CD4-positive, alpha-beta T cell treated with Interleukin-17A for 1 hour (primary cell): ENCODE data around the gene CNRIP1.
"Not testable (repeated sequence)": the region's sequence is repeated elsewhere in the genome, so short reads cannot be mapped to it uniquely, and the experiment has no call there.

ENCODE experiments used
- DNase-seq: peaks from one replicate; pipeline ENCODE4 v3.0.0-alpha.2; 2020

CNRIP1 gene

DNA sequence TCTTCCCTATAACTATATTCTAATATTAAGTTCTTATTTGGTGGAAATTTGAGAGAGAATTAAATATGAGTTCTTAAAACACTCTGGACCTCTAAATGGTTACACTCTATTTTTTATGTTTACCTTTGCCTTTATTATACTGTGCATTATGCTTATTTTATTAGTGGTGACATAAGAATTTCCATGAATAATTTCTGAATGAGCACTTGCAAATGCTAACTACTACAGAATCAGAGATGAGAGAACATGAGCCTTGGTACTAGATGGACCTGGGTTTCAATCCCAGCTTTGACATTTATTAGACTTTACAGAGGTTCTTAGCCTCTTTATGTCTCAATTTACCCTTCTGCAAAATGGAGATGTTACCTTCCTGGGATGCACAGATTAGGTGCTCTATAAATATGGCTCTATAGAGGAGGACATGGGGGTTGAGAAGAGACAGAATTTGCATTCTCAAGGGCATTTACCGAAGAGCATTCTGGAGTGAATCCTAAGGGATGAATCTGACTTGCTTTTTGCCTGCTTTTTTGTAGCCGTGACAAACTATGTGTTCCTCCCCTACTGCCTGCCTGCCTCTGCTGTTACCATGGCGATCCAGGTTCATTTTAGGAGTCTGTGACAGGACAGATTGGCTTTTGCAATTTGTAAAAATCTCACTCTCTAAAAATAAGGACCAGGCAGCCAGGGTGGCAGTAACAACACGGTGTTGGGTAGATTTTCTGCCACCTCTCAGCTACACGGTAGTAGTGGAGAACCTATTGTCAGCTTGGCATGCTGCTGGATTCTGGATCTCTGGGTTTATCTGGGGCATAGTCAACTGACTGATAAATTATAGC lies 20.7 kb upstream of the CNRIP1 start:
- no peak for DNase-seq

DNA sequence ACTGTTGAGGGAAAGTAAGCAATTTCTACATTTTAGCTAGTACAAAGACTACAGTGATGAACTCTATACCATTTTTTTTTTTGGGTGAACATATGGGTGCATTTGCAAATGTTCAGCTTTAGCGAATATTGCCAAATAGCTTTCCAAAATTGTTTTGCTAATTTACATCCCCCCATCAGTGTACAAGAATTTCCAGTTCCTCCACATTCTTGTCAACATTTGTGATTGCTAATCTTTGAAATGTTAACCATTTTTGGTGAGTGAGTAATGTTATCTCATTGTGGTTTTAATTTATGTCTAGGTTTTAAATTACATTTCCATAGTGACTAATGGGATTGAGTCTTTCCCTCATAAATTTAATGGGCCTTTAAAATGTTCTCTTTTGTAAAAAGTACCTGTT lies 16.4 kb upstream of the CNRIP1 start:
- no peak for DNase-seq

DNA sequence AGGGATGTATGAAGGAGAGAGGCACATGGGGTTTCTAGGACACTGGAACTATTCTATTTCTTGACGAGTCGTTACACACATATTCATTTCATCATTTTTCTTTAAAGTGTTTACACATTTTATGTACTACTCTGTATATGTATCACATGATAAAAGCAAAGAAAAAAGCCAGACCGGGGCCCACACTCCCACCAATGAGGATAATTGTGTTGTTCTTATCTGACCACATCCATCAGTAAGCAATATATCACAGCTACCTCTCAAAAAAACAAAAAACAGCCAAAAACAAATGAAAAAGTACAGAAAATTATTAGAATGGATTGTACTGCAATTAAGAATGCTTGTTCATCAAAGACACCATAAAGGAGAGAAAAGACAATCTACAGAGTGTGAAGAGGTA lies 14.2 kb upstream of the CNRIP1 start:
- DNase-seq: no peak

DNA sequence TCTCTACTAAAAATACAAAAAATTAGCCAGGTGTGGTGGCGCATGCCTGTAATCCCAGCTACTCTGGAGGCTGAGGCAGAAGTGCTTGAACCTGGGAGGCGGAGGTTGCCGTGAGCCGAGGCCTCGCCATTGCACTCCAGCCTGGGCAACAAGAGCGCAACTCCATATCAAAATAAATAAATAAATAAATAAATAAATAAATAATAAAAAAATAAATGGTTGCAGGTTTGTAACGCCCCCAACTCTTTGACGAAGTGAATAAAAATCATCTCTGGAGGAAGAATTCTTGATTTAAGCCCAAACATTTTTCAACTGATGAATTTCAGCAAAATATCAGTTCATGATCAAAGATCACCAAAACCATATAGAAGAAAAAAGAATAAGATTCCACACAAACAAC lies 13.3 kb upstream of the CNRIP1 start:
- DNase-seq: no peak

DNA sequence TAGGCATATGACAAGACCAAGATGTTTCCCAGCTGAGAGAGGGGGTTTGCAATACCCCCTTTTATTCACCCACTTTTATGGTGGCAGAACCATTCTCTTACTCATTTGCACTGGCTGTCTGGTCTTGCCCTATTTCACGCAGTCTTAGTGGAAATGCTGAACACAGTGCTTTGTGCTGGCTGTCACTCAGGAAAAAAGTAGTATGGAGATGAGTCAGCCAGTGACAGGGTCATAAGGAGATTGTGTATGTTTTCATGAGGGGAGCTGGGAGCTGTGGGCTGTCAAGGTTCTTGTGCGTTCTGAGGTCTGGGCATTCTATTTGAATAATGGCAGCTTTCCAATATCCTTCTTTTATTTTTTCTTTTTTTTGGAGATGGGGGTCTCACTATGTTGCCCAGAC lies 10.9 kb upstream of the CNRIP1 start:
- DNase-seq: no peak

DNA sequence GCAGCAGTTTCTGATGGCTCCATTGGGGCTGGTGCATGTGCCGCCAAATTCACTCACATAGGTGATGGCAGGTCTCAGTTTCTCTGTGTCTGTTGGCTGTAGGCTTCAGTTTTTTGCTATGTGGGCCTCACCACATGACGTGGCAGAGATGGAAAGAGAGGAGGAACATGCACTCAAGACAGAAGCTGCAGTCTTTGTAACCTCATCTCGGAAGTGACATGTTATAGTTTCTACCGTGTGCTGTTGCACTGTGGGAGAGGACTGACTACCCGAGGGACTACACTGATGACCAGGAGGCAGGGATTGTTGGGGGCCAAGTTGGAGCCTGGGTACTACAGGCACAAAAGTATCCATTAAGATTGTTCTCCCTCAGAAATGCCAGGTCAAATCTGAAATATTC lies 9.2 kb upstream of the CNRIP1 start:
- no peak for DNase-seq

DNA sequence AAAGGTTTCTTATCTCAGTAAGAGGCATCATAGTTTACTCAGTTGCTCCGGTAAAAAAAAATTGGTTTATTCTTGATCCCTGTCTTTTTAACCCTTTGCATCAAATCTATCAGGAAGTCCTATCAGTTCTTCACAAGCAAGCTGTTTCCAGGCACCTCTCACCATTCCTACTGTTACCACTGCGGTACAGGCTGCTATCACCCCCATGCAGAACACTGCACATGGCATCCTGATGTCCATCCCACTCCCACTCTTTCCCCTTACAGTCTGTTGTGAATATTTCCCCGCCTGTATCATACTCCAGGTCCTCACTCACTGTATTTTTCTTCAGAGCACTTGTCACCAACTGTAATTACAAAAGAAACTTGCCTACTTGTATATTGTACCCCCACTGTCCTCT lies 5.3 kb upstream of the CNRIP1 start:
- no peak for DNase-seq

DNA sequence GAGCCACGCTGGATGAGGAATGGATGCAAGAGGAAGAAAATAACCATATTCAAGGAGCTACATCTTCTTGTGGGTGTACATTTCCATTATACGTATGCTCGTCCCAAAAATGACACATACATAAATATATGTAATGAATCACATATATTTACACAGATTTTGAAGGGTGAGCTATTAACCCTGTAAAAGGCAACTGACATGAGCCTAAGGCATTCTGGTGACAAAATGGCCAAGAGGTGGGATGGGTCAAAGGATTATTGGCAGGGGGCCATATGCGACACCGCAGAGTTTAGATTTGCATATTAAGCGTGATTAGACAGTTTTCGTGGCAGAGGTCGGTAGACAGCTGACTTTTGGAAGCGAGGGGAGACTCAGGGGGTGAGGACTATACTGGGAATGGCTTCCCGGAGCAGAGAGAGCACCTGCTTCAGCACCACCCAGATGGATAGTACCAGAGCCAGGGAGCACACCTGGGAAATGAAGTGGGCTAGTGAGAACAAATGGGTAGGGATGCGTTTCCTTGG lies 431 bp upstream of the CNRIP1 start:
- no peak for DNase-seq

DNA sequence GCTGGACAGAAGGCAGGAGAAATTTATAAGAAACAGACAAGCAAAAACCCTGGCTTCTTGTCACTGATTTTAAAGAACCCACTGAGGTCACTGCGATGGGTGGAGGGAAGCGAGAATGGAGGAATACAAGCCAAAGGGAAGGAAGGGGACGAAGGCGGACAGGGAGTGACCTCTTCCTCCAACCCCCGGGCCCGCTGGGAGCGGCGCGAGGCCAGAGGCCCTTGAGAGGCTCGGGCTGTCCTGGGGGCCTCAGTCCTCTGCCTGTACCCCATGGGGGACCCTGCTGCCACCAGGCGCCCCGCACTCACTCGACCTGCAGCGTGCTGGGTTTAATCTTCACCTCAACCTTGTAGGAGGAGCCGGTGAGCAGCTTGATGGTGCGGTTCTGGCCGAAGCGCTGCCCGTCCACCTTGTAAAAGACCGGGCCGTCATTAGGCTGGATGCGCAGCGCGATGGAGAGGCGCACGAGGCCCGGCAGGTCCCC lies 793 bp downstream of the CNRIP1 start:
- no peak for DNase-seq

DNA sequence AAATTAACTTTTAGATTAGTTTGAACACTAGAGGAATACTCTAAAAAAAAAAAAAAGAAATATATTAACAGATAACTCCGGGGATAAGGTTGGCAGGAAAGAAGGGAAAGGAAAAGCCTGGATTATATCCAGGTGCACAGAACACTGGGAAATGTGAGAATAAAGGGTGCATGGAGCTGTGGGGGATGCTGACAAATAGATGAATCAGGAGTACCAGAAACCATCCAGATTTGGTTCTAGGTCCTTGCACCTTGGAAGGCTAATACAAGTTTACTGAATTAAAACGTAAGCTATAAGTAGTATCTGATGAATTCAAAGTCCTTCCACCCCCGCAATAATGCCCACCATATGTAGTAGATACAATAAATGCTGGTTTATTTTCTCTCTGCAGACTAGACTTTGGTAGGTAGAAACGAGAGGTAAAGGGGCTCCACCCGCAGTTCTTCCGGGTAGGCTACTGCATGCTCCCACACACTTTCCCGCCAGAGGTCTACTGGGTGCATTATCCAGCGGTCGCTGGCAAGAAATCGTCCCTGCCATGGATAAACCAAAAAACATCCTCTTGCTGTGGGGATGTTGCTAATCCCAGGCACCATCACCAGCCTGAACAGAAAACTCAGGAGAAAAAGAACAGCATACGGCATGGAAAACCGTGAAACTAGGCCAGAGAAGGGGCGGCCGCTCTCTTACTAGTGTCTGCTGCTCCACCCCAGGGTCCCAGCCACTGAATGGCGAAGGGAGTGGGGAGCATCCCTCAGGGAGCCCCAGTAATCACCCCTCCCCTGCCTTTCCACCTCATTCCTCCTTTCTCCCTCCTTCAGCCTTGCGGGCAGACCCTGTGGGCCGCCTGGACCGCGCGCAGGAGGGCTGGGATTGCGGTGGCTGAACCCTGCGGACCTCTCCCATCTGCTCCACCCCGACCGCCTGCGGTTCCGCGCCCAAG lies 1.5 kb downstream of the CNRIP1 start:
- DNase-seq: no peak

DNA sequence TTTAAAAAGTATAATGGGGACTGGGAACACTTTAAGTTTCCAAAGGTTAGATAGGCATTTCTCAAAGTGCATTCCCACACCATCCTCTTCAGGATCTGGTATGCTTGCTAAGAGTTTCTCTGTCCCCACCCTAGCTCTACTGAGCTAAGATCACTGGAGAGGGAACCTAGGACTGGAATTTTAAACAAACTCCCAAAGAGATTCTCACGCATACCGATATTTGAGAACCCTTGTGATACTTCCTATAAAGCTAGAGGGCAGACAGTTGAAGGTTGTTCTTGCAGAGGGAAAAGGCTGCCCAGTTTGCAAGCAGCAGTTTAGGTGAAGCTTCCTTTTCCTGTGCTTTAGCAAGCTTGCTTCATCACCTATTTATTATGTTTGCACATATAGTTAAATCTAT lies 3.6 kb downstream of the CNRIP1 start:
- no peak for DNase-seq

DNA sequence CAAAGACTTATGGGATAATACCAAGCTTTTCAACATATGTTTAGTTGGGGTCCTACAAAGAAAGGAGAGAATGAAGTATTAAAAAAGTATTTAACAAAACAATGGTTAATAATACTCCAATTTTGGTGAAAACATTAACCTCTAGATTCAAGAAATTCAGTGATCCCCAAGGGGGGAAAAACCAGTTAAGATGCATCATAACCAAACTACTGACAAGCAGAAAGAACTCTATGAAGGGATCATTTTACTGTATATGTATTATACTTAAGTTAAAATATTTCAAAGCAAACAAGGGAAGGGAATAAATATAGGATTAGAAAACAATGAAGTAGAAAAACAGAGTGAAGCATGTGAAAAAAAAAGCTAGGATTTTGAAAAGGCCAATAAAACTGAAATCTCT lies 8.7 kb downstream of the CNRIP1 start:
- DNase-seq: no peak

DNA sequence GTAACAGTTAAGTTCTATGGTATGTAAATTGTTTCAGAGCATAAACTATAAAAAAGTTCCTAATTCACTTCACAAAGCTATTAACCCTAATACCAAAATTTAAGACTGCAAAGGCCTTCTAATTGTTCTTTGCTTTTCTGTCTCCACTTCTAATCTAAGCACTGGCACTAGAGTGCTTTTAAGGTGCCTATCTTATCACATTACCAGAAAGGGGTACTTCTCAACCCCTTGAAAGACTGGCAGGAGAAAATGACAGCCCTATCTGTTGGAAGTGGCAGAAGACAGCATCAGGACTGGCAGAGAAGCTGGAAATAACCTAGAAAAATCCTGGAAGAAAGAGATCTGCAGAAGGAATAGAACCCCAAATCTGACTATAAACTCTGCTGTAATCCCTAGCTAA lies 10.3 kb downstream of the CNRIP1 start:
- no peak for DNase-seq

DNA sequence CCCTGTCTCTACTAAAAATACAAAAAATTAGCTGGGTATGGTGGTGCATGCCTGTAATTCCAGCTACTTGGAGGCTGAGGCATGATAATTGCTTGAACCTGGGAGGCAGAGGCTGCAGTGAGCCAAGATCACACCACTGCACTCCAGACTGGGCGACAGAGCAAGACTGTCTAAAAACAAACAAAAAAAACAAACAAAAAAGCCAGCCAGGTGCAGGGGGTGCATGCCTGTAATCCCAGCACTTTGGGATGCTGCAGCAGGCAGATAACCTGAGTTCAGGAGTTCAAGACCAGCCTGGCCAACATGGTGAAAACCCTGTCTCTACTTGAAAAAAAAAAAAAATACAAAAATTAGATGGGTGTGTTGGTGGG lies 15.9 kb downstream of the CNRIP1 start:
- DNase-seq: not testable (repeated sequence)

DNA sequence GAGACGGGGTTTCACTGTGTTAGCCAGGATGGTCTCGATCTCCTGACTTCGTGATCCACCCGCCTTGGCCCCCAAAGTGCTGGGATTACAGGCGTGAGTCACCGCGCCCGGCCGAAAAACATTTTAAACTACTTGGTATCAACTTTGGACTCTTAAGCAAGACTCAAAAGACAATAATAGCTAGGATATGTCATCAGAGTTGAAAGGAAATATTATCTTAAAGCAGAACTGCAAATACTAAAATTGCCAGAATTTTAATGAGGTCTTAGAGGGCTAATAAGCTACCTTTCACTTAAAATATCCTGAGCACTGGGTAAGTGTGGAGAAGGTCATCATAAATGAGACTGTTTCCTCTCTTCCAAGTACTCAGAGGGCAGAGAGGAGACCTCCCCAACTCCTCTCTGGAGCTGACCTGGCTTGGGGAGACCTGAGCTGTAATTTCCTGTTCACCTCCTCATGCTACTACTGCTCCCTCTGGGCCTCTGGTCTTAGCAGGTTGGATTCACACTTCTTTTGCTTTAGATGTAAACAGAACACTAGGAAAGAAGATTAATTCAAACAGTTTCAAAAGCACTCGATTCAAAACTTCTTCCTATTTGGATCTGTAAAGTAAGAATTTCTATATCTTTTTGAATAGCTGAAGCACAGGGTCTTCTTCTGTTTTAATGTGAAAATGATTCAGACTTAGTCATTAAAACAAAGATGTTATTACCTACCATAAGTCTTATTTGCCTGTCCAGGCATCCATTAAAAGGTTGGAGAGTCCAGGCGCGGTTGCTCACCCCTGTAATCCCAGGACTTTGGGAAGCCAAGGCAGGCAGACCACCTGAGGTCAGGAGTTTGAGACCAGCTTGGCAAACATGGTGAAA lies 16.5 kb downstream of the CNRIP1 start:
- no peak for DNase-seq

DNA sequence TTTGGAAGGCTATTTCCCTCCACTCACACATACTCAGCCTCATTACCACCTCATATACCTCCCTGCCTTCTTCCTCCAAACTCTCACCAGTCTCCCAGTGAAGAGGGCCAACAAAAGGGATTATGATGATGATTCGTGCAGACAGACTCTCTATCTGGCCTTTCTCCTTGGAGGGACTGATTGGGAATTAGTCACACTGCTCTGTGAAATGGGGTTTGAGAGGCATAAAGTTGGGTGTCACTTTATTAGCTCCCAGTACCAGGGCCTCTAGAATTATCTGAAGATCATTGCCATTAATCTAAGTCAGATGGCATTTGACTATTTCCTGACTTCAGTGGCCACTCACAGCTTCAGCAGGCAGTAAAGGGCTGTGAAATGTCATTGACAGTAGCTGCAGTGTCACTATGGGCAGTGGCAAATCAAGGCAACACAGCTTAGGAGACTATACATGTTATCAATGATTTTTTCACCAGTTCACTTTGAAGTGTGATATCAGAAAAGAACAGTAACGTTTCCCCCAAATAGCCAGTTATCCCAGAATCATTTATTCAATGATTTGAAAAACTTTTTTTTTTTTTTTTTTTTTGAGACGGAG lies 17.4 kb downstream of the CNRIP1 start:
- DNase-seq: no peak

DNA sequence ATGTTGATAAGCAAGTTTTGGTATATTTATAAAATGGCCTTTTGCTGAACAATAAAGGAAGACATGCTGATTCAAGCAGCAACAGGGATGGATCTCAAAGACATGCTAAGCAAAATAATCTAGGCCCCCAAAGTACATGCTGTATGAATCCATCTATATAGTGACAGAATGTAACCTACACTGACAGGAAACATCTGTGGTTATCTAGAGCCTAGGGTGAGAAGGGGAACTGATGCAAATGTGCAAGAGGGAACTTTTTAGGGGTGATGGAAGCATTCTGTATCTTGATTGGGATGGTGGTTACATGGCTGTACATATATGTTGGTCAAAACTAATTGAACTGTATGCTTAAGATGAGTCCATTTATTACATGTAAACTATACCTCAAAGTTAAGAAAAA lies 24.2 kb downstream of the CNRIP1 start:
- no peak for DNase-seq

DNA sequence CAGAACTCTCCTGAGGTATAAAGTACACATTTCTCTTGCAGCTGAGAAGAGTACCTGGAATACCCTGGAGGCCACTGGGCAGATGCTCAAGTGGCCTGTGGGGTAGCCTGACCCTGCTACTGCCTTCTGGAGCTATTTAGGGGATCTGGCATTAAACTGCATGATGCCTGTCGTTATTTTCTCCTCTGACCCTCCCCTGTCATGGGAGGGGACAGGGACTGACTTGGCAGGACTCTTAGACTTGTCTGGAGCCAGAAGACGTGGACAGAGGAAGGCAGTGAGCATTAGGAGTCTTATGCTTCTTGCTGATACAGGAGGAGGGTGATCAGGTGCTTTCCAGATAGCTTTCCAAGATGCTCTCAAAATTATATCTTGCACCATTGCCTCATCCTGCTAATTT lies 24.8 kb downstream of the CNRIP1 start:
- no peak for DNase-seq

DNA sequence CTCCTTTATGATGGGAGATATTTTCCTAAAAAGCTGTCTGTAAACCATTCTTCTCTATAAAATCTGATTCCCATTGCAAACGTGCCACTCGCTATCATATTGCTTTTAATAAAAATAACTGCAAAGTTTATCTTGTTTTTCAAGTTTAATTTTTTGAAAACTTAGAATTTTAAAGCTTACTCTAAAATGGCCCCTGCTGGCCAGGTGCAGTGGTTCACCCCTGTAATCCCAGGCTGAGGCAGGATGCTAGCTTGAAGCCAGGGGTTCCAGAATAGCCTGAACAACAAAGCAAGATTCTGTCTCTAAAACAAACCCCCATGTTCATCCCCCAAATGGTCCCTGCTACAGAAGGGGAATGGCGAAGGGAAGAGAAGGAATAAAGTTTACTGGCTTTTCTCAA lies 25.6 kb downstream of the CNRIP1 start:
- no peak for DNase-seq

DNA sequence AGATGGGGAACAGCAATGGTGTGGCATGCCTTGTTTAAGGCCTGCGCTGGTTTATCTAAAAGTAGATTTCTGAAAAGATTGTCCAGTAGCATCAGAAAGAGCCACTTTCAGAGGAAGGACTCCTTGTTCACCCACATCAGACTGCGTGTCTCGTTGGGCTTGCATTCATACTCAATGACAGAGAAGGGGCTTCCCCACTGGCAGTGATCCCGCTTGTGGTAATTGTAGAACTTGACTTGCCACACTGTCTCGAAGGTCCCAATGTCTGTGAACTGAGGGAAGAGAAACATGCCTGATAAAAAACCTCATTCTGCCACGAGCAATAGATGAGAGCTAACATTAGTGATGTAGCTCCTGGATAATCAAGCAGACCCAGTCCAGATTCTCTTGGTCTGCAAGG lies 26.0 kb downstream of the CNRIP1 start:
- DNase-seq: no peak

DNA sequence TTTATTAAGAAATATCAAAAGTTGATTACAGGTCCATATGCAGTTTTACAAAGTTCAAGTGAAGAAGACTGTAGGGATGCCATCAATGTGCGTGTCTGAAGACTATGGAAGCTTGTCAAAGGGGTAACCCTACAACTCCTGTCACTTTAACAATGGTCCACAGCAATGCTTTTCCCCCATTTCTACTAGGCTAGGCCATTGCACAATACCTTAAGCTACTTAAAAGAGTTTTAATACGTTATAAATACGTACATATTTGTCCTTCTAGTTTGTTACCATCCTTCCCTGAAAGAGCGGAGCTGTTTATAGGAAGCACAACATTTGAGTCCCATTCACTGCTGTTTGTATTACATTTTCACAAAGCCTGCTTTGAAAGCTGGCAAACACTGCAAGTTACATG lies 26.7 kb downstream of the CNRIP1 start:
- no peak for DNase-seq

DNA sequence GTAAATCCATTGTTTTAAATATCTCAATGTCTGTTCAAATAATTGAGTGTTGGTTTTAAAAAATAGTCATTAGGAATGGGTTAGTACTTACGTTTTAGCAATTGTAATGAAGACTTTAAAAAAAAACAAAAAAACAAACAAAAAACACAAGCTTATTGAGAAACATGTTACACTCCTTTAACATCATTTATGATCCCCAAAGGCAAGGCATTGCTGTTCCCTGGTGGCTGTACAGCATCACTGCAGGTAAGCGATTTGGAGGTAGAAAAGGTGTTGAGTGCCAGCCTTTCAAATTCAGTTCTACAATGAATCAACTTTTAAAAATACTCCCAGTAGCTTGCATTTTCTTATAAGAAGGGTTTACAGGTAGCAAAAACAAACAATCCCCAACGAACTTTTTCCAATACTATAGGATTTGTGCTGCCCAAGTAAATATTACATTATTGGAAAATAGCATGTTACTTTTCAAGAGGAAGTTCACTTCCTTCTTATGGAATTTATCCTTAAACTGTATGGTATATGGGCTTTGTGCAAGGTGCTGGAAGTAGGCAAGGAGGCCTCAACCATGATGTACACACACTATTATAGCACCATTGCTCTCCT lies 27.5 kb downstream of the CNRIP1 start:
- peak; percentile 35 for DNase-seq
